GM12801 (cell line): Measurements from ENCODE around the gene MOK.

Source experiments
- TF ChIP-seq, protein P1 (sequence below): IDR thresholded peaks from one replicate; pipeline ENCODE4 v1.5.1; 2011; ENCODE audit warnings: control low read depth; ENCODE audit not compliant: insufficient read length; ENCODE audit errors: extremely low read depth

The MOK gene

GRCh38 chr14:102248121-102248520, 56.8 kb downstream of the MOK start:
- TF ChIP-seq, protein P1, sequence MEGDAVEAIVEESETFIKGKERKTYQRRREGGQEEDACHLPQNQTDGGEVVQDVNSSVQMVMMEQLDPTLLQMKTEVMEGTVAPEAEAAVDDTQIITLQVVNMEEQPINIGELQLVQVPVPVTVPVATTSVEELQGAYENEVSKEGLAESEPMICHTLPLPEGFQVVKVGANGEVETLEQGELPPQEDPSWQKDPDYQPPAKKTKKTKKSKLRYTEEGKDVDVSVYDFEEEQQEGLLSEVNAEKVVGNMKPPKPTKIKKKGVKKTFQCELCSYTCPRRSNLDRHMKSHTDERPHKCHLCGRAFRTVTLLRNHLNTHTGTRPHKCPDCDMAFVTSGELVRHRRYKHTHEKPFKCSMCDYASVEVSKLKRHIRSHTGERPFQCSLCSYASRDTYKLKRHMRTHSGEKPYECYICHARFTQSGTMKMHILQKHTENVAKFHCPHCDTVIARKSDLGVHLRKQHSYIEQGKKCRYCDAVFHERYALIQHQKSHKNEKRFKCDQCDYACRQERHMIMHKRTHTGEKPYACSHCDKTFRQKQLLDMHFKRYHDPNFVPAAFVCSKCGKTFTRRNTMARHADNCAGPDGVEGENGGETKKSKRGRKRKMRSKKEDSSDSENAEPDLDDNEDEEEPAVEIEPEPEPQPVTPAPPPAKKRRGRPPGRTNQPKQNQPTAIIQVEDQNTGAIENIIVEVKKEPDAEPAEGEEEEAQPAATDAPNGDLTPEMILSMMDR: no peak

- TF ChIP-seq, protein P1: no peak
These were observed 58.9 kb downstream of the MOK start for GRCh38 chr14:102246071-102246470.

GRCh38 chr14:102241147-102241546, 63.8 kb downstream of the MOK start:
- TF ChIP-seq, protein P1: no peak

DNA sequence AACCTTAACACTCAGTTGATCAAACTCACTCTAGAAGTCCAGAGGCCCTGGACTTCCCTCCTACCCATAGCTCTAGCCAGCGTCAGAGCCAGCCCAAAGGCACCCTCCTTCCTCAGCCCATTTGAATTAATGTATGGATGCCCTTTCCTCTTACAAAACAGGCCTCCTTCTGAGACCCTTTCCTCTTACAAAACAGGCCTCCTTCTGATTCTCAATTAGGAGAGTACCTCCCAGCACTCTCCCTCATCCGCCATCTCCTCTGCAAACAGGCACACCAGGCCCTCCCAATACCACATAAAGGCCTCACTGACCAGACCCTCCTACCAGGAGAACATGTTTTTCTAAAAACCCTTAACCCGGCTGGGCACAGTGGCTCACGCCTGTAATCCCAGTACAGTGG, 65.7 kb downstream of the MOK start:
- TF ChIP-seq, protein P1: no peak

DNA sequence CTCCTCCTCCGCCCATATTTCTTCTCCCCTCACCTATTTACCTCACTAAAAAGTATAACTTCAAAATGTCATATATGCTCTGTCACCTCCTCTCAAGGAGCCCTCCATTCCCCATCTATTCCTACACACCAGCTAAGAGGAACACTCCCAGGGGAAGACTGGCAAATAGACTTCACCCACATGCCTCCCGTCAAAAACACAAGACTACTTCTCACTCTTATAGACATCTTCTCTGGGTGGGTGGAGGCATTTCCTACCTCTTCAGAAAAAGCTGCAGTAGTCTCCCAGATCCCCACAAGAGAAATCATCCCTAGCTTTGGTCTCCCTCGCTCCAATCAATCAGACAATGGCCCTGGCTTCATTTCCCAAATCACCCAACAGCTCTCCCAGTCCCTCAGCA, 66.2 kb downstream of the MOK start:
- TF ChIP-seq, protein P1: no peak

GRCh38 chr14:102238131-102238530, 66.8 kb downstream of the MOK start:
- TF ChIP-seq, protein P1: no peak

DNA sequence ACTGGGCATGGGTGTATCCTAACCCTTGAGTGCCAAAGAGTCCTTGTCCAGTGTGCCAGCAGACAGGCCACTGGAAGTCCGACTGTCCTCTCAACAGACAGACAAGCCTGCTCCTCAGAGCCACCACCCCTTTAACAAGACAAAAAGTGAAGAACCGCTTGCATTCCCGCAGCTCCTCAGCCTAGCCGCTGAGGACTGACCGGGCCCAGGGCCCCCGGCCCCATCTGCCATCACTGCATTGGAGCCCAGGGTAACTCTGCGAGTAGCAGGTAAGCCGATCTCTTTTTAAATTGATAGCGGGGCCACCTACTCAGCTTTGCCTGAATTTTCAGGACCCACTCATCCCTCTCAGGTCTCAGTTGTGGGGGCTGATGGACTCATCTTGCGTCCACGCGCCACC, 68.9 kb downstream of the MOK start:
- TF ChIP-seq, protein P1: no peak
